Lower leg skin (tissue), 4 donors: ENCODE results near the gene SYMPK. TPM values are rescaled to one million over a fixed set of nuclear protein-coding genes. Genes with fewer than 3 reads are reported as not detected.
"Not testable (repeated sequence)": the region's sequence is repeated elsewhere in the genome, so short reads cannot be mapped to it uniquely, and the experiment has no call there.

Experiments used
- DNase-seq, 2 donors: peaks; one replicate each; pipeline ENCODE4 v3.0.0-alpha.2; 2019; ENCODE audit warnings: low spot score in 2 of 2
- H3K4me3 ChIP-seq: fragments of 200-600 bp; sonication (generic); 2 replicates; pipeline ENCODE4 v1.5.1; 2017; ENCODE audit warnings: mild to moderate bottlenecking, low read depth; ENCODE audit not compliant: poor library complexity, severe bottlenecking
- CTCF ChIP-seq, 3 donors: fragments of 450-650 bp; IDR thresholded peaks; one replicate each; pipeline ENCODE4 v1.5.1; 2016; ENCODE audit warnings: antibody characterized with exemption in 3 of 3, mild to moderate bottlenecking in 3 of 3, moderate library complexity in 2 of 3
- POLR2A ChIP-seq, 2 donors: fragments of 450-650 bp; IDR thresholded peaks; one replicate each; pipeline ENCODE4 v1.6.1; 2016 to 2017; ENCODE audit warnings: antibody characterized with exemption in 2 of 2, mild to moderate bottlenecking in 1 of 2, moderate library complexity in 1 of 2
- WGBS, 2 donors: methylation state at CpG; one replicate each; pipeline ENCODE4 v1.1.5; 2018; 5-methylcytosine and 5-hydroxymethylcytosine counted together
- intact Hi-C: fragments of 100-400 bp; cut with DNase I; formaldehyde crosslinking; loops from one replicate; pipeline ENCODE4 v1.15.0; 2023; ENCODE audit warnings: low total_unique reads
- total RNA-seq, 4 donors: library from RNA; depleted of rRNA; stranded (reverse); fragments of >200 nt; gene quantifications; one replicate each; pipeline ENCODE4 v1.1.0, GENCODE V29; 2016

The SYMPK gene
- total RNA-seq, 4 donors from 2014 or later, result 30.3 to 62.8 (median 46.6) TPM

- no peak for TF ChIP-seq CTCF (IDR thresholded peaks at IDR 0.05)
- TF ChIP-seq POLR2A (IDR thresholded peaks at IDR 0.05), result no peak
- intact Hi-C loops, result no loop called here
- WGBS, 2 donors, result 92 to 94% methylated on average over 4 of the region's 4 CpGs
- DNase-seq, result no peak
- no peak overlapping the region for H3K4me3 ChIP-seq
Observed at GRCh38 chr19:45899919-45900589, 37.1 kb upstream of the SYMPK start.

GRCh38 chr19:45899253-45899652 lies 36.3 kb upstream of the SYMPK start:
- intact Hi-C loops, result no loop called here
- 94% methylated on average over 7 of the region's 7 CpGs for WGBS, 2 donors
- TF ChIP-seq POLR2A (IDR thresholded peaks at IDR 0.05) (no peak), CTCF (IDR thresholded peaks at IDR 0.05) (no peak)
- no peak overlapping the region for H3K4me3 ChIP-seq
- no peak for DNase-seq

- no peak overlapping the region for H3K4me3 ChIP-seq
- WGBS, 2 donors, result 86 to 91% methylated on average over 8 of the region's 8 CpGs
- DNase-seq, result no peak
- intact Hi-C loops, result no loop called here
- TF ChIP-seq POLR2A (IDR thresholded peaks at IDR 0.05), result no peak
- TF ChIP-seq CTCF (IDR thresholded peaks at IDR 0.05), result no peak
Observed at GRCh38 chr19:45897261-45897812, 34.4 kb upstream of the SYMPK start.

GRCh38 chr19:45895983-45896599 lies 33.1 kb upstream of the SYMPK start:
- intact Hi-C loops, H3K4me3 ChIP-seq, DNase-seq: not testable (repeated sequence)
- 87 to 95% methylated on average over 12 of the region's 12 CpGs for WGBS, 2 donors

GRCh38 chr19:45895519-45895972 lies 32.6 kb upstream of the SYMPK start:
- DNase-seq, result no peak
- intact Hi-C loops, result no loop called here
- 81 to 82% methylated on average over 9 of the region's 9 CpGs for WGBS, 2 donors
- no peak overlapping the region for H3K4me3 ChIP-seq
- TF ChIP-seq CTCF (IDR thresholded peaks at IDR 0.05) (no peak), POLR2A (IDR thresholded peaks at IDR 0.05) (no peak)

- H3K4me3 ChIP-seq, result no peak overlapping the region
- no peak for DNase-seq
- TF ChIP-seq POLR2A (IDR thresholded peaks at IDR 0.05) (no peak), CTCF (IDR thresholded peaks at IDR 0.05) (no peak)
- intact Hi-C loops, result no loop called here
- WGBS, 2 donors, result 87 to 89% methylated on average over 16 to 17 of the region's 17 CpGs
Observed at GRCh38 chr19:45890877-45891276, 27.9 kb upstream of the SYMPK start.
